ENCODE data around the gene DNAI4.

DNA sequence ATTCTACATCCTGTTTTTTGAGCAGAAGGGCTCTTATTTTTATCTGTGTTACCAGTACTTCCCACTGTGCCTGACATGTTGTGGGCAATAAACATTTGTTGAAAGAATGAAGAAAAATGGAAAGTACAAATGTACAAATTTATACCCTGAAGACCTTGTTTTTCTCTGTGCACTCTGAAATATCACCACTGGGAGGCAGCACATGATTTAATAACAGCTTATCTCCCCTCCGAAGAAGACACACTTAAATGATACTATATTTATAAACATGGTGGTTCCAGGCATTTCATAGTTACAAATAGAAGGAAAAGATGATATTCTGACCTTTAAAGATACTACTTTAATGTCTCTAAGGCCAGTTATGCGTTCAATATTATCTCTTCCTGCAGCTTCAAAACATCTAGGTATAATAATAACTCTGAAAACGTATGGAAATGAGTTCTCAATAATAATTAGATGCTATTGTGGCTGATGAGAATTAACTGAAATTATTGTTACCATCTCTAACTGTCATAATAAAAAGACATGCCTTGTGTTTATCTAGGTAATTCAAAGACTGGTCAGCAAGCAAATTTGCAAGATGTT, 159.6 kb downstream of the DNAI4 start:
- TF ChIP-seq, protein P1, sequence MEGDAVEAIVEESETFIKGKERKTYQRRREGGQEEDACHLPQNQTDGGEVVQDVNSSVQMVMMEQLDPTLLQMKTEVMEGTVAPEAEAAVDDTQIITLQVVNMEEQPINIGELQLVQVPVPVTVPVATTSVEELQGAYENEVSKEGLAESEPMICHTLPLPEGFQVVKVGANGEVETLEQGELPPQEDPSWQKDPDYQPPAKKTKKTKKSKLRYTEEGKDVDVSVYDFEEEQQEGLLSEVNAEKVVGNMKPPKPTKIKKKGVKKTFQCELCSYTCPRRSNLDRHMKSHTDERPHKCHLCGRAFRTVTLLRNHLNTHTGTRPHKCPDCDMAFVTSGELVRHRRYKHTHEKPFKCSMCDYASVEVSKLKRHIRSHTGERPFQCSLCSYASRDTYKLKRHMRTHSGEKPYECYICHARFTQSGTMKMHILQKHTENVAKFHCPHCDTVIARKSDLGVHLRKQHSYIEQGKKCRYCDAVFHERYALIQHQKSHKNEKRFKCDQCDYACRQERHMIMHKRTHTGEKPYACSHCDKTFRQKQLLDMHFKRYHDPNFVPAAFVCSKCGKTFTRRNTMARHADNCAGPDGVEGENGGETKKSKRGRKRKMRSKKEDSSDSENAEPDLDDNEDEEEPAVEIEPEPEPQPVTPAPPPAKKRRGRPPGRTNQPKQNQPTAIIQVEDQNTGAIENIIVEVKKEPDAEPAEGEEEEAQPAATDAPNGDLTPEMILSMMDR (IDR thresholded peaks at IDR 0.05), result peak; percentile 56 to 84 (median 74)
- no peak for TF ChIP-seq POLR2A (IDR thresholded peaks at IDR 0.05)
